Activated T-cell treated with anti-CD3 and anti-CD28 coated beads, Interleukin-2, amount 50 U/mL, for 72 hours (primary cell): ENCODE results near the gene TMEM52B. TPM values are rescaled to one million over a fixed set of nuclear protein-coding genes. Genes with fewer than 3 reads are reported as not detected.

Experiments used
- ATAC-seq, 2 donors: fragments of 150-1000 bp; cut with Tn5 transposase; replicated peaks in 1 of 2; 2 replicates each; pipeline ENCODE4 v1.10.0; 2021; ENCODE audit warnings: moderate library complexity in 2 of 2, mild to moderate bottlenecking in 1 of 2
- DNase-seq, 2 donors: peaks; one replicate each; pipeline ENCODE4 v3.0.0; 2021 to 2022; ENCODE audit warnings: mixed read lengths in 1 of 2
- H3K27ac Mint-ChIP-seq: one replicate; pipeline ENCODE4 v1.8.0; 2022; ENCODE audit warnings: mild to moderate bottlenecking, moderate library complexity, mixed read lengths
- H3K27me3 Mint-ChIP-seq: one replicate; pipeline ENCODE4 v1.8.0; 2022; ENCODE audit warnings: low read depth, mixed read lengths
- H3K36me3 Mint-ChIP-seq, 2 donors: one replicate each; pipeline ENCODE4 v1.8.0; 2022; ENCODE audit warnings: mixed read lengths in 2 of 2, mild to moderate bottlenecking in 1 of 2; ENCODE audit not compliant: insufficient read depth in 2 of 2
- H3K4me1 Mint-ChIP-seq: one replicate; pipeline ENCODE4 v1.8.0; 2022; ENCODE audit warnings: low read depth, mixed read lengths
- H3K4me3 Mint-ChIP-seq, 2 donors: one replicate each; pipeline ENCODE4 v1.8.0; 2022; ENCODE audit warnings: mild to moderate bottlenecking in 2 of 2, mixed read lengths in 2 of 2, moderate library complexity in 2 of 2
- H3K9me3 Mint-ChIP-seq, 2 donors: one replicate each; pipeline ENCODE4 v1.8.0; 2022; ENCODE audit warnings: mixed read lengths in 2 of 2
- total RNA-seq, 2 donors: library from RNA; stranded (reverse); gene quantifications; one replicate each; pipeline ENCODE4 v1.2.3, GENCODE V29; 2022

Gene TMEM52B
- total RNA-seq, result not detected

GRCh38 chr12:10178821-10179220 lies at the start of gene TMEM52B:
TSS of gene TMEM52B (plus strand) at chr12:10179032. CDS start at chr12:10179575, 543 bp downstream.
- H3K27ac Mint-ChIP-seq, result no peak within 1 kb of the TSS
- no peaks in the 10 kb centered on the region for H3K36me3 Mint-ChIP-seq
- peaks cover 32% of the 10 kb centered on the region for H3K27me3 Mint-ChIP-seq
- peaks cover 7% of the 10 kb centered on the region for H3K4me1 Mint-ChIP-seq
- H3K9me3 Mint-ChIP-seq, result no peaks in the 10 kb centered on the region
- no peak for DNase-seq
- no peak for ATAC-seq
- H3K4me3 Mint-ChIP-seq, result no peak within 1 kb of the TSS

GRCh38 chr12:10130042-10130441 lies 48.8 kb upstream of the TMEM52B start, which contains the start of gene CLEC7A:
TSS of gene CLEC7A (minus strand) at chr12:10130199. CDS start at chr12:10130082, 117 bp downstream.
- Mint-ChIP-seq H3K27ac (no peak within 1 kb of the TSS), H3K4me1 (peaks cover 14% of the 10 kb centered on the region)
- no peak for DNase-seq

GRCh38 chr12:10131111-10131690 lies 47.6 kb upstream of the TMEM52B start:
- Mint-ChIP-seq H3K27ac (no peak overlapping the region), H3K4me1 (peaks cover 14% of the 10 kb centered on the region), H3K9me3 (no peaks in the 10 kb centered on the region), H3K36me3 (no peaks in the 10 kb centered on the region), H3K27me3 (peaks cover 24% of the 10 kb centered on the region), H3K4me3 (no peak overlapping the region)
- ATAC-seq, result no peak
- DNase-seq, result no peak

More at GRCh38 chr12:10130042-10130441, 48.8 kb upstream of the TMEM52B start, which contains the start of gene CLEC7A:
- H3K9me3 Mint-ChIP-seq, result no peaks in the 10 kb centered on the region
- peaks cover 34% of the 10 kb centered on the region for H3K27me3 Mint-ChIP-seq
- no peaks in the 10 kb centered on the region for H3K36me3 Mint-ChIP-seq
- peak; percentile 67 to 91 for ATAC-seq
- H3K4me3 Mint-ChIP-seq, result no peak within 1 kb of the TSS

GRCh38 chr12:10132850-10133370 lies 45.9 kb upstream of the TMEM52B start:
- H3K9me3 Mint-ChIP-seq, result no peaks in the 10 kb centered on the region
- H3K27ac Mint-ChIP-seq, result no peak overlapping the region
- DNase-seq, result no peak
- no peak overlapping the region for H3K4me3 Mint-ChIP-seq
- no peaks in the 10 kb centered on the region for H3K36me3 Mint-ChIP-seq
- no peak for ATAC-seq
- H3K27me3 Mint-ChIP-seq, result peaks cover 13% of the 10 kb centered on the region
- H3K4me1 Mint-ChIP-seq, result peaks cover 14% of the 10 kb centered on the region

- no peaks in the 10 kb centered on the region for H3K9me3 Mint-ChIP-seq
- H3K4me1 Mint-ChIP-seq, result peaks cover 5% of the 10 kb centered on the region
- no peak for DNase-seq
- no peak for ATAC-seq
- H3K27ac Mint-ChIP-seq, result no peak overlapping the region
- H3K36me3 Mint-ChIP-seq, result no peaks in the 10 kb centered on the region
- no peak overlapping the region for H3K4me3 Mint-ChIP-seq
- H3K27me3 Mint-ChIP-seq, result peaks cover 7% of the 10 kb centered on the region
Measured at GRCh38 chr12:10135126-10135525, 43.7 kb upstream of the TMEM52B start.

GRCh38 chr12:10136637-10137205 lies 42.1 kb upstream of the TMEM52B start:
- no peak overlapping the region for H3K27ac Mint-ChIP-seq
- DNase-seq (no peak), ATAC-seq (no peak)
- H3K9me3 Mint-ChIP-seq, result no peaks in the 10 kb centered on the region
- no peaks in the 10 kb centered on the region for H3K36me3 Mint-ChIP-seq
- peaks cover 7% of the 10 kb centered on the region for H3K27me3 Mint-ChIP-seq
- no peaks in the 10 kb centered on the region for H3K4me1 Mint-ChIP-seq
- no peak overlapping the region for H3K4me3 Mint-ChIP-seq

GRCh38 chr12:10140001-10140400 lies 38.8 kb upstream of the TMEM52B start:
- ATAC-seq (peak; percentile 49 to 51), DNase-seq (peak; percentile 41 to 45)
- Mint-ChIP-seq H3K4me3 (no peak overlapping the region), H3K27ac (no peak overlapping the region), H3K9me3 (no peaks in the 10 kb centered on the region), H3K27me3 (no peaks in the 10 kb centered on the region), H3K4me1 (no peaks in the 10 kb centered on the region), H3K36me3 (no peaks in the 10 kb centered on the region)

- no peaks in the 10 kb centered on the region for H3K36me3 Mint-ChIP-seq
- no peaks in the 10 kb centered on the region for H3K9me3 Mint-ChIP-seq
Measured at GRCh38 chr12:10142976-10143589, 35.7 kb upstream of the TMEM52B start.

GRCh38 chr12:10147714-10148403 lies 31.0 kb upstream of the TMEM52B start:
- DNase-seq (no peak), ATAC-seq (peak; percentile 70 to 75)
- H3K36me3 Mint-ChIP-seq, result no peaks in the 10 kb centered on the region
- H3K27ac Mint-ChIP-seq, result no peak overlapping the region
- H3K4me1 Mint-ChIP-seq, result peaks cover 8% of the 10 kb centered on the region
- peaks cover 10% of the 10 kb centered on the region for H3K27me3 Mint-ChIP-seq
- H3K9me3 Mint-ChIP-seq, result no peaks in the 10 kb centered on the region
- no peak overlapping the region for H3K4me3 Mint-ChIP-seq

More at GRCh38 chr12:10142976-10143589, 35.7 kb upstream of the TMEM52B start:
- H3K27ac Mint-ChIP-seq, result peak overlapping the region; percentile 38
- ATAC-seq, result no peak
- no peak overlapping the region for H3K4me3 Mint-ChIP-seq
- H3K27me3 Mint-ChIP-seq, result no peaks in the 10 kb centered on the region
- peaks cover 5% of the 10 kb centered on the region for H3K4me1 Mint-ChIP-seq
- no peak for DNase-seq

GRCh38 chr12:10151621-10152020 lies 27.2 kb upstream of the TMEM52B start:
- Mint-ChIP-seq H3K27me3 (peaks cover 27% of the 10 kb centered on the region), H3K36me3 (no peaks in the 10 kb centered on the region), H3K4me1 (peaks cover 18% of the 10 kb centered on the region), H3K27ac (no peak overlapping the region), H3K9me3 (no peaks in the 10 kb centered on the region), H3K4me3 (no peak overlapping the region)
- DNase-seq (no peak), ATAC-seq (no peak)

GRCh38 chr12:10153271-10154144 lies 25.3 kb upstream of the TMEM52B start:
- Mint-ChIP-seq H3K27me3 (peaks cover 28% of the 10 kb centered on the region), H3K36me3 (no peaks in the 10 kb centered on the region), H3K9me3 (no peaks in the 10 kb centered on the region), H3K4me1 (peaks cover 9% of the 10 kb centered on the region), H3K4me3 (peak overlapping the region; percentile 91 to 96), H3K27ac (peak overlapping the region; percentile 16)
- DNase-seq, result peak; percentile 48 to 64
- ATAC-seq, result peak; percentile 86 to 89

- H3K4me1 Mint-ChIP-seq, result peaks cover 9% of the 10 kb centered on the region
- no peaks in the 10 kb centered on the region for H3K9me3 Mint-ChIP-seq
- ATAC-seq (no peak), DNase-seq (no peak)
- no peak overlapping the region for H3K27ac Mint-ChIP-seq
- H3K36me3 Mint-ChIP-seq, result no peaks in the 10 kb centered on the region
- H3K4me3 Mint-ChIP-seq, result peak overlapping the region; percentile 91 to 96
- H3K27me3 Mint-ChIP-seq, result peaks cover 25% of the 10 kb centered on the region
Measured at GRCh38 chr12:10154145-10154496, 24.7 kb upstream of the TMEM52B start.
